ENCODE measurements around the gene ENO3.

ENO3 gene

GRCh38 chr17:4974115-4974670 is 23.3 kb downstream of the ENO3 start:
- no peak for DNase-seq

- no peak for DNase-seq
These were observed 27.8 kb downstream of the ENO3 start for GRCh38 chr17:4978726-4979125.

DNA sequence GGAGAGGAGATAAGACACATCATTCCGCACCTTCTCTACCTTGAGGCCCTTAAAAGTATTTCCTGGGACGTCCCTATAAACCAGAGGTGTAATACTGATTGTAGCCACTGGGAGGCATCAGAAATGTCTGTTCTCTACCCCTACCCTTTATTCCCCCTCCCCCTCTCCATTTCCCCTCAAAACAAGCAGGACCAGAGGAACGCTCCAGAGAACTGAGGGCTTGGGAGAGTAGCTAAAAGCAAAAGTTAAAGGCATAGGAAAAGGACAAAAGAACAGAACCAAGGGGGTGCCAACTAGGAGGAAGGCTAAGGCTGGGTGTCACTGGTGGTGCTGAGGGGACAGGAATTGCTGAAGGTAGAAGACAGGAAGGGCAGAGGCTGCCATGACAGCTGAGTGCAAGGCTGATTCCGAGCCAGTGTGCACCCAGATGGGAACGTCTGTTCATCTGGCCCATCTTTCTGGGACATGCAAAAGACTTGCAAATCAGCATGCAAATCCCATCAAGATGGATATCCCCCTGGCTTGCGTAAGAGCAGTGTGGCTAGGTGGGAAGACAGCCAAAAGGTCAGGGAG is 29.8 kb downstream of the ENO3 start:
- peak; percentile 64 for DNase-seq

DNA sequence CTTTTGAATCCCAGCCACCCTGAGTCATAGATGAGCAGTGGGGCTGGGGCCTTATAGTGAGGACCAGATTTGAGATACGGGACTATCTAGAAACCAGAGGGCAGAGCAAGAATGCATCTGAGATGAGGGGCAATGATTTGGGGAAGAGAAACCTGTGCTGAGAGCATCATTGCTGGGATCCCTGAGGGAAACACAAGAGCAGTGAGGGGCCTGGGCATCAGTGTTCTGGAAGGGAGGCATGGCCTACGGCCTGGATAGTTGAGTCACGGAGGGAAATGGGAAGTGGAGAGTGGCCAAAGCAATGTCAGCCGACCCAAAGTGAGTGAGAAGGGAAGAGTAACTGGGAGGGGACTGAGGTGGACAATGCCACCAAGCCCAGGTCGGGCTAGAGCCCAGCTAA is 31.4 kb downstream of the ENO3 start:
- DNase-seq = no peak

DNA sequence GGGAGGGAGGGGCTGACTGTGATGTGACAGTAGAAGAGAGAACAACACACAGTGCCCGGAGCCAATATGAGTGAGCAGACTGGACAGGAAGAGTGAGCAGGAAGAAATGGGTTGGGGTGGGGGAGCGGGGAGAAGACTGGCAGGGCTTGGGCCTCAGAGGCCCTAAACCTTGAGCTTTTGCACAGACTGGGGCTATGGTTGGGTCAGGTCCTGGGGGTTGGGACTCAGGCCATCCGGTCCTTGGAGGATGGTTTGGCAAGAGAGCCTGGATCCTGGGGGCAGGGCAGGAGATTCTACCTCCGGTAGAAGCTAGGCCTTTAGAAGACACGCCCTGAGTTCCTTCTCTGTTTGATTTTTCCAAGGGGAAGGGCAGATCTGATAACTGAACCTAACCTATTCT is 35.5 kb downstream of the ENO3 start:
- no peak for DNase-seq

- peak; percentile 85 for DNase-seq
These were observed 36.2 kb downstream of the ENO3 start, which contains the start of gene CAMTA2 for GRCh38 chr17:4986951-4987766. Gene CAMTA2 (minus strand): TSS chr17:4987675. CDS start chr17:4986222, 1,453 bp downstream.

GRCh38 chr17:4987767-4988567 is 37.0 kb downstream of the ENO3 start:
- peak; percentile 48 for DNase-seq

DNA sequence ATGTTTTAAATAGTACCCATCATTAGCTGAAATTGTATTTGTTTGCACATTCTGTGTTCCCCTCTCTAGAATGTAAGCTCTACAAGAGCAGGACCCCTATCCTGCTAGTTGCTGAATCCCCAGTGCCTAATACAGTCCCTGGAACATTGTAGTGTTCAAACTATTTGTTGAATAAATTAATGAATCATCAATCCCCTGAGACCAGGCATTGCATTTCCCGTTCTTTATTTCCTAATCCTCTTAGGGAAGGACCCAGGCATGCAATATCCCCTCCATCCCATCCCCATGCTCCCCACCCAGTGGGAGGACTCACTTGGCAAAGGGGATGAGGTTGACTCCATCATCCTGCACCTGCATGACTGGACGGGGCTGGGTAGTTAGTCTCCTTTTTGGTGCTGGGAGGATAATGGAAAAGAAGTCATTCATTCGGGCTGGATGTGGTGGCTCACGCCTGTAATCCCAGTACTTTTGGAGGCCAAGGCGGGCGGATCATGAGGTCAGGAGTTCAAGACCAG is 43.2 kb downstream of the ENO3 start:
- DNase-seq = peak; percentile 21

DNA sequence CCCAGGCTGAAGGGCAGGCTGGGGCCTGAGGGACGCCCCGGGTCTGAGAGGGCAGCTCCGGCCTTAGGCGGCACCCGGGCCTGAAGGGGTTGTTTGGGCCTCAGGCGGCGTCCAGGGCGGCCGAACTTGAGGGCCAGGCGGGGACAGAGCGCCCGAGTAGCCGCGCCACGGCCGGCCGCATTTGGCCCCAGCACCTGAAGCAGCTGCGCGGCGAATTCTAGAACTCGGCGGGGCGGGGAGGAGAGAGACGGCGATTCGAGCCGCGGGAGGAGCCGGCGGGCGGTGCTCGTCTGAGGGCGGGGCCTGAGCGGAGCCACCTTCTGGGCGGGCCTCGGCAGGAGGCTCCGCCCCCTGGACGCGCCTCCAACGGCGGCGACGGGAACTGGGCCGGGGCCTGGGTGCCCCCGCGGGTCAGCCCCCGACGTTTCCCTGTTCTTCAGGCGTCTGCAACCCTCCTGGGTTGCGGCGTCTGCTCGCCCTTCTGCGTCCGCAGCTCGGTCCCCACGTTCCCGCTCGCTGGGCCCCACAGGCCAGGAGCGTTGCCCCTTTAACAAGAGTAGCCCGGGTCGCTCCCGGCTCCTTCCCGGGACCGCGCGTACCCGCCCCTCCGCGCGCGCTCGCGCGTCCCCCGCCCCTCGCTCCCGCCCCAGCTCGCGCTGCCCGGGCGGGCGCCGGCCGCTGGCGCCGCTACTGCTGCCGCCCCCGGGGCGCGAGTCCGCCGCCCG is 46.5 kb downstream of the ENO3 start, which contains the start of the genes INCA1 and KIF1C:
INCA1 (minus strand) TSS at position 221 of the 725 bp plus-strand sequence. CDS start 3,085 bp downstream, outside the sequence.
KIF1C (plus strand) TSS at position 649 of the 725 bp plus-strand sequence. CDS start 2,297 bp downstream, outside the sequence.
- DNase-seq = peak; percentile 86

GRCh38 chr17:4998027-4998731 is 47.3 kb downstream of the ENO3 start:
- no peak for DNase-seq

DNA sequence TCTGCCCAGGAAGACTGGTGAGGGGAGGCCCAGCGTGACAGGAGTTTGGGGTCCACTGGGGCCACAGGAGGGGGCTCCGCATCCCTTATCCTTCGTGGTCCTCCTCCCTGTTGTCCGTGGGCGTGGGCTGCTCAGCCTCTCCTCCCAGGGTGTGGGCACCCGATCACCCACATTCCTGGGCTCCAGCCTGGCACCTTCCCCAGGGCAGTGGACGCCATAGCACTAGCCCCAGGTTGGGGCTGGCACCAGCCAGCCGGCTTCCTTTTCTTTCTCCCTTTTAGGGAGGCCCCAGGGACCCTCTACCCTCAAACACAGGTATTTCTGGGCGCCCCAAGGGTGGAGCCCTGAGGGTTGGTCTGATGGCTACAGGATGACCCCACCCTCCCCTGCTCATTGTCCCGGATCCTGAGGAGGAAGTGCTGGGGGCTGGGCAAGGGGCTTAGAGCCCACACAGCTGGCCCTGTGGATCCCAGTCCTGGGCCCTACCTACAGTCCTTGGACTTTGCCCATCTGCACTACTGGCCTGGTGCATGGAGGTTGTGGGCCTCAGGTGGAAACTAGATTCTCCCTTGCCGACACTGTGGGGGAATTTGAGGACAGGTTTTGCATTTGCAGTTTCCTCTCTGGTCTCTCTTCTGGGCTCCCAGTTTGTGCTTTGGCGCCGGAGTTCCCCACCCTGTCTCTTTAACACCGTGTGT is 48.0 kb downstream of the ENO3 start:
- DNase-seq = no peak

DNA sequence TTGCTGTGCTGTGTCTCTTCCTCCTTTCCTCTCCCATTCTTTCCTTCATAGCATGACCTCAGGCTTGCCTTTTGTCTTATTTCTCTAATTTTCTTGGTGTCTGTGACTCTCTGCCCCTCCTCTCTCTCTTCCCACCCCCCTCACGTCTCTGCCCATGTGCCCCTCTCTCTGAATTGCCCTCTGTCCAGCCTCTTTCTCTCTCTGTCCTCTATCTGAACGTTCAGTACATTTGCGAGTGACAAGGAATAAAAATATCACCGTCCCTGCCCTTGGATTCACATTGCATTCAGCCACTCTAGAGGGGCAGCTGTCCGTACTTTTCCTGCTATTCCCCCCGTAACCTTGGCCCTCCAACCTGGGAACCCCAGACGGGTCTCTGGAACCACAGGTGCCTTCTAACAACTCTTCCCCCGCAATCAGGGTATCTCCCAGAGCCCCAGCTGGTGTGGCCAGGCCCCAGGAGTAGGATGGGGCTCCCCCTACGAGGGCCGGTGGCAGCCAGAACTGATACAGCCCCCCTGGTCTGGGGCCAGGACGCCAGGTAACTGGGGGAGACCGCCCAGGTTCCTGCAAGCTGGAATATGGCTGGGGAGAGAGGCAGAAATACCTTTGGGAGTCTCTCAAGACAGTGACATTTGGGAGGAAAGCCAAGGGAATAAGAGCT is 48.6 kb downstream of the ENO3 start:
- DNase-seq = no peak

- DNase-seq = peak; percentile 27
These were observed 49.3 kb downstream of the ENO3 start for GRCh38 chr17:5000237-5000639.

DNA sequence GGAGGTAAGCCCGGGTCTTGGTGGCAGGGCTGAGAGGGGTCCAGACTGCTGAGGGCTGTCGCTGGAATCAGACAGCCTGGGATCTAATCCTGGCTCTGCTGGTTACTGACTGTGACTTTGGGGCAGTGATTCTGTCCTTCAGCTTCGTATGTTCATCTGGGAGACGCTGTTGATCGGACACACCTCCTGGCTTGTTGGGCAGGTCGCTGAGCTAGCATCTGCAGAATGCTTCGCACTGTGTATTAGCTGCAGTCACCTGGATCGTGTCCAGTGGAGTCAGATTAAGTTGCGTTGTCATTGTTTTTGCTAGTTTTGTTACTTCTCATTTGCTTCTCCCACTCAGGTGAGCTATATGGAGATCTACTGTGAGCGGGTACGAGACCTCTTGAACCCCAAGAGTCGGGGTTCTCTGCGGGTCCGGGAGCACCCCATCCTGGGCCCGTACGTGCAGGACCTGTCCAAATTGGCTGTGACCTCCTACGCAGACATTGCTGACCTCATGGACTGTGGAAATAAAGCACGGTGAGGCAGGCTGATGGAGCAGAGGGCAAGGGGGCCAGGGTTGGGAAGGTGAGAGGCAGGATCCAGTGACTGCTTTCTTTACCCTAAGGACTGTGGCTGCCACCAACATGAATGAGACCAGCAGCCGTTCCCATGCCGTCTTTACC is 51.3 kb downstream of the ENO3 start:
- no peak for DNase-seq

DNA sequence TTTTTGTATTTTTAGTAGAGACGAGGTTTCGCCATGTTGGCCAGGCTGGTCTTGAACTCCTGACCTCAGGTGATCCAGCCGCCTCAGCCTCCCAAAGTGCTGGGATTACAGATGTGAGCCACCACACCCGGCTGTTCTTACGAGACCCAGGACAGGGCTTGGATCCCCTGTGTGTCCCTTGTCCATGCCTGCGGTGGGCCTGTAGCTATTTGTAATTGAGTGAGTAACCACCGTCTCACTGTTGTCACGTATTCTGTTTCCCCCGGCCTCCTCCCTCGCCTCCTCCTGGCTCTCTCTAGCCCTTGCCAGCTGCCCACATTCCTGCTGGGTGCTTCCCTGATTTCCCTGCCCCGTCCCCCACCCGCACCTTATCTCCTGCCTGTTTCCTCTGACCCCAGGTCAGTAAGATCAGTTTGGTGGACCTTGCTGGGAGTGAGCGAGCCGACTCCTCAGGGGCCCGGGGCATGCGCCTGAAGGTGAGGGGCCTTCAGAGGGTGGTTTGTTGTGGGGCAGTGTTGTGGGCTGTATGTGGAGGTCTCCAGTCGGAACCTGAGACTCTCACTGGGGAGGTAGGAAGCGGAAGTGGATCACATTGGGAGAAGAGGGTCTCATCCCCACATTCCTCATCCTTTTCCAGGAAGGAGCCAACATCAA is 52.4 kb downstream of the ENO3 start:
- no peak for DNase-seq

Data from fibroblast of skin of scalp (primary cell).